ENCODE data around the gene HOXC9.

The HOXC9 gene

DNA sequence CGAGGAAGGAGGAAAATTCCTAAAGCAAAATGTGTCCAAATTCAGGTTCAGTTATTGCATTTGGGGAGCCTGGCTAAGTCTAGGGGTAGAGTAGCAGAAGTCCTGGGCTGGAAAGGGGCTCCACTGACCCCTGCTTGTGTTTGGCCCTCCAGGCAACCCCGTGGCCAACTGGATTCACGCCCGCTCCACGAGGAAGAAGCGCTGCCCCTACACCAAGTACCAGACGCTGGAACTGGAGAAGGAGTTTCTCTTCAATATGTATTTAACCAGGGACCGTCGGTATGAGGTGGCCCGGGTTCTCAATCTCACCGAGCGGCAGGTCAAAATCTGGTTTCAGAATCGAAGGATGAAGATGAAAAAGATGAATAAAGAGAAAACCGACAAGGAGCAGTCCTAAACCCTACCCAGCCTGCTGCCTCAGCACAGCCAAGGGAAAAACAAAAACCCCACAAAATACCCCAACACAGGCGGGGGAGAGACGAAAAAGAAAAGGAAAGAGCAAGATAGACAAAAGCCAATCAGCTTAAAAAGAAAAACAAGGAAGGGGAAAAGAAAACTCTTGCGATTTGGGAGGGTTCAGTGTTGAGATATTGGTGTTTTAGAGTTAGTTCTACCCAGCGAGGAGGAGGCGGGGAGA lies 2.4 kb downstream of the HOXC9 start:
- DNase-seq (ENCODE audit: low read depth in 2 of 2) = no peak

DNA sequence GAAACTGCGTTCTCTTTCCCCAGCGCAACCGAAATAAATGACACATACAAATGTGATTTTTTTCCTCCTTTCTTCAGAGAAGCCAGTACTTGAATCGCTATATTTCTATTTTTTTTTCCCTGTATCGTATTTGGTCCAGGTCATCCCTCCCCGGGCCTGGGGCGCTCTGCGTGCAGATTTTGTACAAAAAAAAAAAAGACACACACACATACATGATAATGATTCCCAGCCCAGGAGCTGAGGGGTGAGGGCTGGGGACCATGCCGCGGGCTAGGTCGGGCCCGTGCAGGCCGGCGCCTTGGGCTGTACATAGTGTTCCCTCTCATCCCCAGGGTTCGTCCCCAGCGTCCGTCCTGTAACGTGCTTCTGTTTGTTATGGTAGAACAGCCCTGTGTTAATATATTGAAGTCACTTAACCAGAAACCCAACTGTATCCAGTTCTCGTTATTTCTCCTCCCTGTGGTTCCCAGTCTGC lies 3.0 kb downstream of the HOXC9 start:
- no peak for DNase-seq (ENCODE audit: low read depth in 2 of 2)

- no peak for DNase-seq (ENCODE audit: low read depth in 2 of 2)
Observed at GRCh38 chr12:54003625-54004024, 3.7 kb downstream of the HOXC9 start.

GRCh38 chr12:54004063-54004840 lies 4.3 kb downstream of the HOXC9 start:
- DNase-seq (ENCODE audit: low read depth in 2 of 2) = no peak

GRCh38 chr12:54004841-54005530 lies 5.0 kb downstream of the HOXC9 start:
- DNase-seq (ENCODE audit: low read depth in 2 of 2) = no peak

- no peak for DNase-seq (ENCODE audit: low read depth in 2 of 2)
Observed at GRCh38 chr12:54005531-54005852, 5.5 kb downstream of the HOXC9 start.

DNA sequence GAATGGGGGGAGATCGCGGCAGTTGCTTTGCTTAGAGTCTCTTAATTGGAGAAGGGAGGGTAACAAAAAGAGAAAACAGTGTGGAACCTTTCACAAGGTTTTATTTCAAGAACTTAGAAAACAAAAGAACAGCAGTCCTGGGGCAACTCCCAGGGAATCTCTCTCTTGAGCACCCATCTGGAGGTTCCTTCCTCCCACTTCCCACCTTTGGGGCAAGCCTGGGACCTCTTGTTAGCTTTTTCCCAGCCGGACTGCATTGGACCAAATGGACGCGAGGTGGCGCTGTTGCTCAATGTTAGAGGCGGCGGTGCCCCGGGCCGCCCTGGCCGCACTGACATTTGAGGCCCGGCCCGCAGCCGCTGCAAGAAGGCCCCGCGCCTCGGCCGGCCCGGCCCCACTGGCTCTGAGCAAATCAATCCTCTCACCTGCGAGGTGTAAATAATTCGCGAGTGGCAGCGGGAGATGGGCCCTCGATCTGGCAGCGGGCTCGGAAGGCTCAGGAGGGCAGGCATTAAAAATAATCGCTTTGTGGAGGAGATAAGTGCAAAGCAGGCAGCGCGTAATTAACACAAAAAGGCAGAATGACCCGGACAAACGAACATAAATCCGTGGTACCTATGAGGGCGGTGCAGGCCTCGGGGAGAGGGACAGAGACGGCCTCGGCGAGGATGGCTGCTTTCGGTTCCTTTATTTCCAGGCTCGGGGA lies 6.0 kb downstream of the HOXC9 start:
- peak; percentile 52 to 55 for DNase-seq (ENCODE audit: low read depth in 2 of 2)

GRCh38 chr12:54006559-54007220 lies 6.7 kb downstream of the HOXC9 start:
- DNase-seq (ENCODE audit: low read depth in 2 of 2) = no peak

- DNase-seq (ENCODE audit: low read depth in 2 of 2) = no peak
Observed at GRCh38 chr12:54007538-54008259, 7.7 kb downstream of the HOXC9 start.

DNA sequence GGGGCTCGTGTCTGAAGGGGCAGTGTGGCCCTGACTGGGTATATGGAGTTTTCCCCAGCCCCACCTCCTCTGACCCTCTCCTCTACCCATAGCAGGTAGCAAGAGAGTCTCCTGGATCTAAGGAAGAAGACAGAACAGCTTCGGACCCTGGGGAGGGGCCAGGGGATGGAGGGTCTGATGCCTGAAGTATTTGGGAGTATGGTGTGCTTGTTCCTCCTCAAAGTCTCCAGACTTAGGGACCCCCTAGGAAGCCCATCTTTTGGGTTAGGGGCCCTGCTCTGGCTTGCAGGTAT lies 8.2 kb downstream of the HOXC9 start:
- DNase-seq (ENCODE audit: low read depth in 2 of 2) = no peak

DNA sequence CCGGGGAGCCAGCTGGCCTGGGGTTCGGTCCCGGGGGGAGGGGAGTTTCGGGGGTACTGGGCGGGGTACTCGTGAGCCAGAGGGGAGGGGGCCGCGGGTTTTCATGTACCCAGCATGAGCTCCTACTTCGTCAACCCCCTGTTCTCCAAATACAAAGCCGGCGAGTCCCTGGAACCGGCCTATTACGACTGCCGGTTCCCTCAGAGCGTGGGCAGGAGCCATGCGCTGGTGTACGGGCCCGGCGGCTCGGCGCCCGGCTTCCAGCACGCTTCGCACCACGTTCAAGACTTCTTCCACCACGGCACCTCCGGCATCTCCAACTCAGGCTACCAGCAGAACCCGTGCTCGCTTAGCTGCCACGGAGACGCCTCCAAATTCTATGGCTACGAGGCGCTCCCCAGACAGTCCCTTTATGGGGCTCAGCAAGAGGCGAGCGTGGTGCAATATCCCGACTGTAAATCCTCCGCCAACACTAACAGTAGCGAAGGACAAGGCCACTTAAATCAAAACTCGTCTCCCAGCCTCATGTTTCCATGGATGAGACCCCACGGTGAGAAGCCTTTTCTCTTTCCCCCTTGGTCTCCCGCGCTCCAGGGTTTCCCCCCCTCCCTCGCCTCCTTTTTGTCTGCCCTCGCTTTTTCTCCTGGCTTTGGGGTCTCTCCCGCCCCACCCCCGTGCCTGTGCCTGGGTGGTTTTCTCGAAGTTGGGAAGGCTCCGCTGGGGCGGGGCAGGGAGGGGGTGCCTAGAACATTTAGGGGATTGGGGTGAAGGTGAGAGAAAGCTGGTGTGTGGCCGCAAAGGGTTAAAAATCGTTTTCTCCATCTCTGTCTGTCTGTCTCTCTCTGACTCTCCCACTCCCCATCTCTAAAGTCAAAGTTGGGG lies 9.5 kb downstream of the HOXC9 start:
- DNase-seq (ENCODE audit: low read depth in 2 of 2) = no peak

DNA sequence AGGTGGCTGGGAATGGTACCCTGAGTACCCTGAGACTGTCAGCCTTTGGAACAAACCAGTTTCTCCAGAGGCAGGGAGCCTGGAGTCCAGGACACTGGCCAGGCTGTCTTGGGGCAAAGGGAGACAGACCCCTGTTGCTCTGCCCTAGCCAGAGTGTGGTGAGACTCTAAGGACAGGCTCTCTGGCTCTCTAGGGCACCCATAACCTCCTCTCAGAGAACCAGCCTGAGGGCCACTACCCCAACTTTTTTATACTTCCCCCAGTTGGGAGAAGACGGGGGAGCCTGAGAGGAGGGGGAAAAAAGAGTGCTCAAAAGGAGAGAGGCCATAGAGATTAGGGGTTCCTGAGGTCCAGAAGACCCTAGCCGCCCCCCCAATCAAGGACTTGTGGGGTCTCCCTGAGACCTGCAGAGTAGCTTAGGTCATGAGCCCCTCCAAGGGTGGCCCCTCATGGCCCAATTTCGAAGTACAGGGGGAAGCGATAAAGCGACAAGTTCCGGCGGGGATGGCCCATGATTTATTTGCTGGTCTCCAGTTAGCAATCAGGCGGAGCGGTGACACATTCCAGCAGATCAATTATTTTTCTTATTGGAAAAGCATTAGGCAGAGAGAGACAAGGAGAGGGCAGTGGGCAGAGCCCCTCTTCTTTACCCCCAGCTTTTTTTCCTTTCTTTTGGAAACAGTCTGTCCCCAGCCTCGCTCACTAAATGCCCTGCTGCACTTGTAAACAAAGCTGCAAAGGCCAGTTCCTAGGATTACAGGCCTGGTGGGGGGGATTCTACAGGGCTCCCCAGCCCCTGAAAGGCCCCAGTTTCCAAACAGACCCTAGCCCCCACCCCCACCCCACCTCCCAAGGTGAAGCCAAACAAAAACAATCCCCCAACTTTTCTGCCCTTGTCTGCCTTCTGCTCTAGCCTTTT lies 10.4 kb downstream of the HOXC9 start:
- DNase-seq (ENCODE audit: low read depth in 2 of 2) = no peak

DNA sequence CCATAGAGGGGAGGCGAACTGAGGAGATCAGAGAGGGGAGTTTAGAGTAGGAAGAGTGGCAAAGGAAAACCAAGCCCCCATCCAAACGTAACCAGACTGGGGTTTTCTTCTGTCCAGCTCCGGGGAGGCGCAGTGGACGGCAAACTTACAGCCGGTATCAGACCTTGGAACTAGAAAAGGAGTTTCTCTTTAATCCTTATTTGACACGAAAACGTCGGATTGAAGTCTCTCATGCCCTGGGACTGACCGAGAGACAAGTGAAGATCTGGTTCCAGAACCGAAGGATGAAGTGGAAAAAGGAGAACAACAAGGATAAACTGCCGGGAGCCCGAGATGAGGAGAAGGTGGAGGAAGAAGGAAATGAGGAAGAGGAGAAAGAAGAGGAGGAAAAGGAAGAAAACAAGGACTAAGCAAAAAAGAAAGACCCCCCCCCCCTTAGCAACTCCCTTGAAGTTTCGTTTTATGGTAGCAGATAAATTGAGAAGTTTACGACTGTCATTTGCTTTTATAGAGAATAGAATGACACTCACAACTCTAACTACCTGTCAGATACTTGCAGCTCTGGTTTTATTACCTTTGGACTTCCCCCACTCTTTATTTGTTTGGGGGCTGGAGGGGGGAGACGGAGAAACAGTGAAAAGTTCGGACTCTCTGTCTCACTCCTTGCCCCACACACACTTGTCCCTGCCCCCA lies 11.2 kb downstream of the HOXC9 start:
- no peak for DNase-seq (ENCODE audit: low read depth in 2 of 2)

DNA sequence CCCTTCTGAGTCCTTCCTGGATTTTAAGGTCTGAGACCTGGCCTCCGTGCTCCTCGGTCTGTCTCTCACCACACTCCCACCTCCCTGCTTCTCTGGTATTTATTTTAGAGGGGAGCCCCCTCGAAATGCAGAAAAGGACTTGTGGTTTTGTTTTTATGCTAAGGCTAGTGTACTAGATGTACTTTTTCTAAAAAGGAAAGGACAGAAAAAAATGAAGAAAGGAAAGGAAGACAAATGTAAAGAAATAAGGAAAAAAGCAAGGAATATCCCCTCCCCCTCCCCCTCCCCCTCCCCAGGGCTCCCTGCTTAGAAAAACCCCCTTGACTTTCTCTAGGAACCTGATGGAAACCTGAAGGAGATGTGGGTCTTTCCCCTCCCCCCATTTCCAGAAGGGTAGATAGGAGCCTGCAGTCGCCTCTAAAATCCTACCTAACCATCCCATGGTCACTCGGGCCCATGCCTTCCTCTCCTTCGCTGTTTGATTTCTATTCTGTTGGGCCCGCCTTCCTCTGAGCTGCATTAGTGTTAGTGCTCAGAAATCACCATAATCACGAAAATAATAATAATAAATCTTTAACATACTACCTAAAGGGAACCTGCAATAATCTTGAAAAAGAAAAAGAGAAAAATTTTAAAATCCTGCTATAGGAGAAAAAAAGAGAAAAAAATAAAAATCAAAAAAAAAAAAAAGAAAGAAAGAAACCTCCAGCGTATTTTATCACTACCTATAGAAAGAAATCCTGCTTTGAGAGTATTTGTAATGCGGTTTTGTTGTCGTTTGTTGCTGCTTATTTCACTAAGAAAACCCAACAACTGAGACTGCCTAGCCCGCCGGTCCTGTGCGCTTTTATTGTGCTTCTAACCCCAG lies 11.9 kb downstream of the HOXC9 start:
- no peak for DNase-seq (ENCODE audit: low read depth in 2 of 2)

GRCh38 chr12:54012631-54013409 lies 12.9 kb downstream of the HOXC9 start:
- no peak for DNase-seq (ENCODE audit: low read depth in 2 of 2)

DNA sequence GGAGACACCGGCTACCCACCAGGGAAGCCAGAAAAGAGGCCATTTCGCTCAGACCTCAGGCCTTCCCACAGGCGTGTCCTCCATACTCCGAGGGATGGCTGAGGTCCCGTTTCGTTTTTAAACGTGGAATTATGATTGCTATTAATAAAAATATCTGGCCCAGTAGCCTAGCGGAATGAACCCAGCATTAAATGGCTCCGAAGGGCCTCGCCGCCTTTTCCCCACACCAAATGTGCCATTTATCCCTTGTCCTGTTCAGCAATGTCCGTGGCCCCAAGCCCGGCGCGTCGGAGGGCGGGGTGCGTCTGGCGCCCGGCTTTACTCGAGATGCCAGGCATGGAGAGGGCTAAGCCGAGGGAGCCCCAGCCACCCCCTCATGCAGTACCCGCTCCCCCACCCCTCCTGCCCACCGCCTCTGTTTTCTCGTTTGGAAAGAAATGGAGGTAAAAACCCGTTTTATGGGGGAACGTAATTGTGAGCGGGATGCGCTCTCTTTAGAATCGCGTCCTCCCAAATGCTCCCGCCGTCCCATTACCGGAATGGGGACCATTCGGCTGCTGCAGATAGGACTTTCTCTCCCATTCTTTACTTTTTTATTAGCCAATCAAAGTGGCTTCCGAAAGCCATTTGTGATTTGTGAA lies 14.5 kb downstream of the HOXC9 start:
- DNase-seq (ENCODE audit: low read depth in 2 of 2) = no peak

Data from stimulated activated CD8-positive, alpha-beta memory T cell treated with anti-CD3 and anti-CD28 coated beads, Interleukin-15, amount 100 ng/mL, for 4 hours (primary cell).